Measurements from ENCODE around the gene NKX6-2.
"Not testable (repeated sequence)": the region's sequence is repeated elsewhere in the genome, so short reads cannot be mapped to it uniquely, and the experiment has no call there.

The NKX6-2 gene

GRCh38 chr10:132785723-132786475, at the start of gene NKX6-2:
Gene NKX6-2, minus strand, starts transcription at chr10:132786147. Its CDS starts 199 bp downstream, at chr10:132785948.
- DNase-seq, result no peak

- no peak for DNase-seq
Measured at GRCh38 chr10:132834891-132835847, 49.2 kb upstream of the NKX6-2 start.

- no peak for DNase-seq
Measured at GRCh38 chr10:132834311-132834761, 48.4 kb upstream of the NKX6-2 start.

GRCh38 chr10:132833421-132834111, 47.6 kb upstream of the NKX6-2 start:
- no peak for DNase-seq

GRCh38 chr10:132832186-132832969, 46.4 kb upstream of the NKX6-2 start:
- DNase-seq, result no peak

GRCh38 chr10:132829403-132829802, 43.5 kb upstream of the NKX6-2 start:
- no peak for DNase-seq

- no peak for DNase-seq
Measured at GRCh38 chr10:132828681-132829080, 42.7 kb upstream of the NKX6-2 start.

GRCh38 chr10:132827861-132828539, 42.1 kb upstream of the NKX6-2 start:
- no peak for DNase-seq

GRCh38 chr10:132827423-132827789, 41.5 kb upstream of the NKX6-2 start:
- no peak for DNase-seq

GRCh38 chr10:132826524-132827422, 40.8 kb upstream of the NKX6-2 start:
- no peak for DNase-seq

- DNase-seq, result not testable (repeated sequence)
Measured at GRCh38 chr10:132825783-132826523, 40.0 kb upstream of the NKX6-2 start.

- no peak for DNase-seq
Measured at GRCh38 chr10:132820056-132820455, 34.1 kb upstream of the NKX6-2 start.

GRCh38 chr10:132817701-132818211, 31.8 kb upstream of the NKX6-2 start:
- DNase-seq, result no peak

- no peak for DNase-seq
Measured at GRCh38 chr10:132816718-132817117, 30.8 kb upstream of the NKX6-2 start.

- no peak for DNase-seq
Measured at GRCh38 chr10:132815168-132815857, 29.4 kb upstream of the NKX6-2 start.

- no peak for DNase-seq
Measured at GRCh38 chr10:132814469-132814856, 28.5 kb upstream of the NKX6-2 start.

- no peak for DNase-seq
Measured at GRCh38 chr10:132813560-132814468, 27.9 kb upstream of the NKX6-2 start.

- no peak for DNase-seq
Measured at GRCh38 chr10:132813001-132813401, 27.1 kb upstream of the NKX6-2 start.

Data from DMS79 (cell line).